ENCODE measurements around the gene CCSER1. TPM values are rescaled to one million over a fixed set of nuclear protein-coding genes. Genes with fewer than 3 reads are reported as not detected.

Gene CCSER1
- total RNA-seq, 2 experiments from 2014 or later: not detected

DNA sequence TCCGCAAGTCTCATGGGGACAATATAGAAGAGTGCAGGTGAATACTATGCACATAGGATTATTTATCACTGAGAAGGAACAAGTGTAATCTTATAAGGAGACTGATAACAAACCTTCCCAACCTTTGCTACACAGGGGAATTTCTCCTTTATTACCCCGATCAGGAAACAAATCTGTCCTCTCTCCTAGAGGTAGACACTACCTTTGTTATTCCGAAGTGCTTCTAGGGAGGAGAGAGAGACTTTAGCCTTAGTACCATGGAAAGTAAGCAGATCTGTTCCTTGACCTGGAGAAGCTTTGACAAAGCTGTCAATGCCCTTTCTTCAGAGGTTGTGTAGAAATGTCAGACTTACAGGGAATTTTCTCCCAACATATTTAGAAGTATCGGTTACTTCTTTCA is 475.5 kb downstream of the CCSER1 start:
- Histone ChIP-seq H3K4me2 (ENCODE audit: low read length) (no peak overlapping the region), H3K9me2 (ENCODE audit: insufficient read depth, low read length) (no peaks in the 10 kb centered on the region), H3K36me3 (ENCODE audit: insufficient read depth, low read length) (no peaks in the 10 kb centered on the region), H2AFZ (ENCODE audit: low read length) (no peak overlapping the region), H3K9me3 (ENCODE audit: low read length) (no peaks in the 10 kb centered on the region), H3K4me1 (ENCODE audit: insufficient read depth, low read length, poor library complexity, severe bottlenecking) (no peaks in the 10 kb centered on the region), H3K4me3 (ENCODE audit: low read depth, low read length, poor library complexity, severe bottlenecking) (no peak overlapping the region), H3K79me2 (ENCODE audit: insufficient read depth, low read depth, low read length) (no peaks in the 10 kb centered on the region), H3K27ac (ENCODE audit: low read depth, low read length, poor library complexity, severe bottlenecking) (no peak overlapping the region), H4K20me1 (ENCODE audit: insufficient read depth, low read length) (no peaks in the 10 kb centered on the region)
- intact Hi-C loops (cut with micrococcal nuclease; ENCODE audit: unreplicated experiment): no loop called here
- ChIA-PET POLR2A (no interaction called here), CTCF (ENCODE audit: unreplicated experiment) (no interaction called here)
- TF ChIP-seq EZH2phosphoT487 (IDR thresholded peaks at IDR 0.05; ENCODE audit: borderline replicate concordance, low read depth, low read length): no peak
- TF ChIP-seq, protein P1, sequence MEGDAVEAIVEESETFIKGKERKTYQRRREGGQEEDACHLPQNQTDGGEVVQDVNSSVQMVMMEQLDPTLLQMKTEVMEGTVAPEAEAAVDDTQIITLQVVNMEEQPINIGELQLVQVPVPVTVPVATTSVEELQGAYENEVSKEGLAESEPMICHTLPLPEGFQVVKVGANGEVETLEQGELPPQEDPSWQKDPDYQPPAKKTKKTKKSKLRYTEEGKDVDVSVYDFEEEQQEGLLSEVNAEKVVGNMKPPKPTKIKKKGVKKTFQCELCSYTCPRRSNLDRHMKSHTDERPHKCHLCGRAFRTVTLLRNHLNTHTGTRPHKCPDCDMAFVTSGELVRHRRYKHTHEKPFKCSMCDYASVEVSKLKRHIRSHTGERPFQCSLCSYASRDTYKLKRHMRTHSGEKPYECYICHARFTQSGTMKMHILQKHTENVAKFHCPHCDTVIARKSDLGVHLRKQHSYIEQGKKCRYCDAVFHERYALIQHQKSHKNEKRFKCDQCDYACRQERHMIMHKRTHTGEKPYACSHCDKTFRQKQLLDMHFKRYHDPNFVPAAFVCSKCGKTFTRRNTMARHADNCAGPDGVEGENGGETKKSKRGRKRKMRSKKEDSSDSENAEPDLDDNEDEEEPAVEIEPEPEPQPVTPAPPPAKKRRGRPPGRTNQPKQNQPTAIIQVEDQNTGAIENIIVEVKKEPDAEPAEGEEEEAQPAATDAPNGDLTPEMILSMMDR (conservative IDR thresholded peaks at IDR 0.05; ENCODE audit: low read length): no peak
- DNase-seq (ENCODE audit: low spot score): no peak
- BruUV-seq (replicated peaks): no TSS peak

DNA sequence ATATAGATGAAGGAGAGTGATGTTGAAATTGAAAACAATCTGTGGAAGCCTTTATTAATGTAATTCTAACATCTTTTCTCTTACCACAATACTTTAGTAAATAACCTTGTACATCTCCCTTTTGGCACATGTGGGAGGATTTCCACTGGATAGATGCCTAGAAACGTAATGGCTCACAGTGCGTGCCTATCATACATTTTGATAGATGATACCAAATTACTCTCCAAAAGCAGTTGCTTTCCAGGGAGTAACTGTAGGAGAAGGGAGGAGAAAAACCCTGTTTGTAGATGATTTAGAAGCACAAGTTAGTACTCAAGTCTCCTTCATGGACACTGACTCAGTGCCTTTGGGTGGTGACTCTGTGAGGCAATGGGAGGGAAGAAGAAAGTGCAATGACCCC is 476.3 kb downstream of the CCSER1 start:
- POLR2A ChIA-PET: no interaction called here
- intact Hi-C loops (cut with micrococcal nuclease; ENCODE audit: unreplicated experiment): no loop called here
- BruUV-seq (replicated peaks): no TSS peak

DNA sequence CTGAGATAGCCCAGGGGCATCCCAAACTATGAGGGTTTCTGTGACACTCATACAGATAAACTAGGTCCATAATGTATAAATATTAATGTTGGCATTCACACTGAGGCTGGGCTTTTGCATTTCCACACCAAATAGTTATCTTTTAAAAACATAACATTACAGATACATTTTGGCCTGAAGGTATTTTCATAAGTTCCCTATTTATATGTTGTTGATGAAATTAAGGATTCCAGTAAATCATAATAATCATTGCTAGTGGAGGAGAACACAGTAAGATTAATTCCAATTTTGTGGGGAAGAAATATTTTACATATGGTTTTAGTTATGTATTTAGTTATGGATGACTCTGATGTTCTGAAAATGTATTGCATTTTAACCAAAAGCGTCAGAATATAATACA is 479.6 kb downstream of the CCSER1 start:
- POLR2A ChIA-PET: no interaction called here
- Histone ChIP-seq H3K4me3 (ENCODE audit: low read depth, low read length, poor library complexity, severe bottlenecking) (no peak overlapping the region), H3K36me3 (ENCODE audit: insufficient read depth, low read length) (no peaks in the 10 kb centered on the region), H4K20me1 (ENCODE audit: insufficient read depth, low read length) (no peaks in the 10 kb centered on the region), H3K79me2 (ENCODE audit: insufficient read depth, low read depth, low read length) (no peaks in the 10 kb centered on the region), H3K27ac (ENCODE audit: low read depth, low read length, poor library complexity, severe bottlenecking) (no peak overlapping the region), H3K4me2 (ENCODE audit: low read length) (no peak overlapping the region), H3K9me2 (ENCODE audit: insufficient read depth, low read length) (no peaks in the 10 kb centered on the region), H3K4me1 (ENCODE audit: insufficient read depth, low read length, poor library complexity, severe bottlenecking) (no peaks in the 10 kb centered on the region), H2AFZ (ENCODE audit: low read length) (no peak overlapping the region), H3K9me3 (ENCODE audit: low read length) (no peaks in the 10 kb centered on the region)
- DNase-seq (ENCODE audit: low spot score): no peak
- CTCF ChIA-PET (ENCODE audit: unreplicated experiment): no interaction called here
- no TSS peak for BruUV-seq (replicated peaks)
- intact Hi-C loops (cut with micrococcal nuclease; ENCODE audit: unreplicated experiment): no loop called here
- TF ChIP-seq EZH2phosphoT487 (IDR thresholded peaks at IDR 0.05; ENCODE audit: borderline replicate concordance, low read depth, low read length): no peak
- TF ChIP-seq, protein P1 (conservative IDR thresholded peaks at IDR 0.05; ENCODE audit: low read length): no peak

More for the DNA sequence above, 476.3 kb downstream of the CCSER1 start:
- H2AFZ ChIP-seq (ENCODE audit: low read length): no peak overlapping the region
- H3K4me2 ChIP-seq (ENCODE audit: low read length): no peak overlapping the region
- TF ChIP-seq, protein P1 (conservative IDR thresholded peaks at IDR 0.05; ENCODE audit: low read length): no peak
- no peak for TF ChIP-seq EZH2phosphoT487 (IDR thresholded peaks at IDR 0.05; ENCODE audit: borderline replicate concordance, low read depth, low read length)
- CTCF ChIA-PET (ENCODE audit: unreplicated experiment): no interaction called here
- no peaks in the 10 kb centered on the region for H3K79me2 ChIP-seq (ENCODE audit: insufficient read depth, low read depth, low read length)
- no peak overlapping the region for H3K27ac ChIP-seq (ENCODE audit: low read depth, low read length, poor library complexity, severe bottlenecking)
- no peaks in the 10 kb centered on the region for H3K4me1 ChIP-seq (ENCODE audit: insufficient read depth, low read length, poor library complexity, severe bottlenecking)
- H3K4me3 ChIP-seq (ENCODE audit: low read depth, low read length, poor library complexity, severe bottlenecking): no peak overlapping the region
- H3K9me2 ChIP-seq (ENCODE audit: insufficient read depth, low read length): no peaks in the 10 kb centered on the region
- no peaks in the 10 kb centered on the region for H3K36me3 ChIP-seq (ENCODE audit: insufficient read depth, low read length)
- no peaks in the 10 kb centered on the region for H4K20me1 ChIP-seq (ENCODE audit: insufficient read depth, low read length)
- DNase-seq (ENCODE audit: low spot score): no peak
- no peaks in the 10 kb centered on the region for H3K9me3 ChIP-seq (ENCODE audit: low read length)
